Astrocyte (in vitro differentiated cells and primary cell): ENCODE results near the gene TRMT5.

Experiments
- CTCF ChIP-seq: IDR thresholded peaks from 2 replicates; pipeline ENCODE4 v1.5.1; 2011; ENCODE audit warnings: low read depth, mild to moderate bottlenecking, inconsistent platforms, low read length, moderate library complexity; ENCODE audit not compliant: insufficient read depth
- EZH2 ChIP-seq: IDR thresholded peaks from 2 replicates; pipeline ENCODE4 v1.6.1; 2012; ENCODE audit warnings: mild to moderate bottlenecking, low read length, inconsistent platforms; ENCODE audit not compliant: insufficient read depth

GRCh38 chr14:60956202-60956601 lies 24.7 kb downstream of the TRMT5 start:
- TF ChIP-seq CTCF (no peak), EZH2 (no peak)
